ENCODE data around the gene CCDC187. TPM values are rescaled to one million over a fixed set of nuclear protein-coding genes. Genes with fewer than 3 reads are reported as not detected.
"Not testable (repeated sequence)": the region's sequence is repeated elsewhere in the genome, so short reads cannot be mapped to it uniquely, and the experiment has no call there.

The CCDC187 gene
- total RNA-seq, result under 1 TPM; 0.04 to 0.09 TPM
- polyA plus RNA-seq (2013, experiment 1 of 2), result 0.04 TPM
- 0.04 TPM for polyA plus RNA-seq (2013, experiment 2 of 2)
- long read RNA-seq, experiment 1, result 0 reads
- long read RNA-seq, experiment 2, result 0 reads
- long read RNA-seq, experiment 3, result 0 reads
- long read RNA-seq, experiment 4, result 0 reads

GRCh38 chr9:136303825-136304416 lies at the start of gene CCDC187:
TSS of gene CCDC187 (minus strand) at chr9:136304094. CDS start at chr9:136303830, 264 bp downstream.
- Mint-ChIP-seq H3K27ac (no peak within 1 kb of the TSS), H3K9me3 (no peaks in the 10 kb centered on the region), H3K36me3 (ENCODE audit: low read depth) (no peaks in the 10 kb centered on the region), H3K4me1 (no peaks in the 10 kb centered on the region), H3K27me3 (ENCODE audit: insufficient read depth) (no peaks in the 10 kb centered on the region), H3K4me3 (no peak within 1 kb of the TSS)
- Histone ChIP-seq H3K36me3 (ENCODE audit: control insufficient read depth, insufficient read depth, low read length) (no peaks in the 10 kb centered on the region), H3K9ac (ENCODE audit: extremely low read depth, low read length, poor library complexity, severe bottlenecking) (no peak within 1 kb of the TSS), H3K9me3 (ENCODE audit: control insufficient read depth, low read length) (no peaks in the 10 kb centered on the region), H3K4me1 (ENCODE audit: control insufficient read depth, insufficient read depth, low read length) (no peaks in the 10 kb centered on the region), H3K4me3 (ENCODE audit: low read length) (no peak within 1 kb of the TSS), H3K27ac (ENCODE audit: low read depth, low read length) (no peak within 1 kb of the TSS), H3K27me3 (ENCODE audit: control insufficient read depth, insufficient read depth, low read length, poor library complexity, severe bottlenecking) (no peaks in the 10 kb centered on the region)
- peak; percentile 44 for DNase-seq
- 90 to 98% methylated on average over 8 to 22 of the region's 22 CpGs for WGBS, 2 experiments (ENCODE audit: insufficient coverage in 1 of 2, insufficient read length in 1 of 2)
- no peak for TF ChIP-seq CTCF (conservative IDR thresholded peaks at IDR 0.05)

- no peak overlapping the region for H3K27ac ChIP-seq (ENCODE audit: low read depth, low read length)
- no peak overlapping the region for H3K4me3 ChIP-seq (ENCODE audit: low read length)
- H3K4me1 Mint-ChIP-seq, result no peaks in the 10 kb centered on the region
These were observed 49.2 kb upstream of the CCDC187 start for GRCh38 chr9:136353088-136353487.

GRCh38 chr9:136352682-136353081 lies 48.8 kb upstream of the CCDC187 start:
- Mint-ChIP-seq H3K36me3 (ENCODE audit: low read depth) (no peaks in the 10 kb centered on the region), H3K4me1 (no peaks in the 10 kb centered on the region), H3K4me3 (no peak overlapping the region), H3K27me3 (ENCODE audit: insufficient read depth) (no peaks in the 10 kb centered on the region), H3K9me3 (no peaks in the 10 kb centered on the region), H3K27ac (no peak overlapping the region)
- DNase-seq, result no peak
- no peak for TF ChIP-seq CTCF (conservative IDR thresholded peaks at IDR 0.05)
- no peak overlapping the region for H3K9ac ChIP-seq (ENCODE audit: extremely low read depth, low read length, poor library complexity, severe bottlenecking)
- H3K36me3 ChIP-seq (ENCODE audit: control insufficient read depth, insufficient read depth, low read length), result no peaks in the 10 kb centered on the region
- no peaks in the 10 kb centered on the region for H3K9me3 ChIP-seq (ENCODE audit: control insufficient read depth, low read length)
- H3K4me3 ChIP-seq (ENCODE audit: low read length), result no peak overlapping the region
- H3K27ac ChIP-seq (ENCODE audit: low read depth, low read length), result no peak overlapping the region
- no peaks in the 10 kb centered on the region for H3K4me1 ChIP-seq (ENCODE audit: control insufficient read depth, insufficient read depth, low read length)
- H3K27me3 ChIP-seq (ENCODE audit: control insufficient read depth, insufficient read depth, low read length, poor library complexity, severe bottlenecking), result no peaks in the 10 kb centered on the region
- 87 to 93% methylated on average over 10 to 16 of the region's 16 CpGs for WGBS, 2 experiments (ENCODE audit: insufficient coverage in 1 of 2, insufficient read length in 1 of 2)

More at GRCh38 chr9:136353088-136353487, 49.2 kb upstream of the CCDC187 start:
- WGBS, 2 experiments (ENCODE audit: insufficient coverage in 1 of 2, insufficient read length in 1 of 2), result 93 to 95% methylated on average over 10 to 11 of the region's 11 CpGs
- H3K9me3 Mint-ChIP-seq, result no peaks in the 10 kb centered on the region
- H3K36me3 Mint-ChIP-seq (ENCODE audit: low read depth), result no peaks in the 10 kb centered on the region
- no peaks in the 10 kb centered on the region for H3K4me1 ChIP-seq (ENCODE audit: control insufficient read depth, insufficient read depth, low read length)
- no peak overlapping the region for H3K27ac Mint-ChIP-seq
- no peak overlapping the region for H3K4me3 Mint-ChIP-seq
- DNase-seq, result no peak
- no peak overlapping the region for H3K9ac ChIP-seq (ENCODE audit: extremely low read depth, low read length, poor library complexity, severe bottlenecking)
- H3K36me3 ChIP-seq (ENCODE audit: control insufficient read depth, insufficient read depth, low read length), result no peaks in the 10 kb centered on the region
- H3K9me3 ChIP-seq (ENCODE audit: control insufficient read depth, low read length), result no peaks in the 10 kb centered on the region
- no peaks in the 10 kb centered on the region for H3K27me3 Mint-ChIP-seq (ENCODE audit: insufficient read depth)
- no peaks in the 10 kb centered on the region for H3K27me3 ChIP-seq (ENCODE audit: control insufficient read depth, insufficient read depth, low read length, poor library complexity, severe bottlenecking)
- no peak for TF ChIP-seq CTCF (conservative IDR thresholded peaks at IDR 0.05)

GRCh38 chr9:136351868-136352267 lies 48.0 kb upstream of the CCDC187 start:
- not testable (repeated sequence) for H3K36me3 Mint-ChIP-seq (ENCODE audit: low read depth); H3K4me1 ChIP-seq (ENCODE audit: control insufficient read depth, insufficient read depth, low read length); H3K27me3 ChIP-seq (ENCODE audit: control insufficient read depth, insufficient read depth, low read length, poor library complexity, severe bottlenecking); H3K4me3 ChIP-seq (ENCODE audit: low read length); H3K27ac ChIP-seq (ENCODE audit: low read depth, low read length); H3K9me3 ChIP-seq (ENCODE audit: control insufficient read depth, low read length); H3K9ac ChIP-seq (ENCODE audit: extremely low read depth, low read length, poor library complexity, severe bottlenecking); H3K9me3 Mint-ChIP-seq; DNase-seq; H3K27me3 Mint-ChIP-seq (ENCODE audit: insufficient read depth); H3K27ac Mint-ChIP-seq; H3K4me1 Mint-ChIP-seq; H3K4me3 Mint-ChIP-seq; H3K36me3 ChIP-seq (ENCODE audit: control insufficient read depth, insufficient read depth, low read length)
- WGBS, 2 experiments (ENCODE audit: insufficient coverage in 1 of 2, insufficient read length in 1 of 2), result 92 to 95% methylated on average over 4 to 16 of the region's 24 CpGs

All from endodermal cell (in vitro differentiated cells).